ENCODE measurements around the gene NDOR1.
"Not testable (repeated sequence)": the region's sequence is repeated elsewhere in the genome, so short reads cannot be mapped to it uniquely, and the experiment has no call there.

The NDOR1 gene

GRCh38 chr9:137233143-137233980, 27.9 kb downstream of the NDOR1 start:
- DNase-seq, result no peak

- no peak for DNase-seq
Observed at GRCh38 chr9:137234055-137234697, 28.7 kb downstream of the NDOR1 start.

- no peak for DNase-seq
Observed at GRCh38 chr9:137234758-137235423, 29.4 kb downstream of the NDOR1 start.

- no peak for DNase-seq
Observed at GRCh38 chr9:137235424-137236237, 30.1 kb downstream of the NDOR1 start.

- peak; percentile 64 for DNase-seq
Observed at GRCh38 chr9:137236238-137236935, 30.9 kb downstream of the NDOR1 start.

GRCh38 chr9:137236936-137237421, 31.5 kb downstream of the NDOR1 start:
- DNase-seq, result no peak

GRCh38 chr9:137237759-137238726, 32.5 kb downstream of the NDOR1 start:
- DNase-seq, result no peak

- not testable (repeated sequence) for DNase-seq
Observed at GRCh38 chr9:137239541-137240200, 34.2 kb downstream of the NDOR1 start.

GRCh38 chr9:137240318-137240840, 34.9 kb downstream of the NDOR1 start:
- peak; percentile 55 for DNase-seq

GRCh38 chr9:137240841-137241489, 35.5 kb downstream of the NDOR1 start, which contains the start of gene TUBB4B:
Gene TUBB4B (plus strand): TSS chr9:137241287. CDS start chr9:137241361, 74 bp downstream.
- peak; percentile 99 for DNase-seq

- DNase-seq, result no peak
Observed at GRCh38 chr9:137241490-137242268, 36.2 kb downstream of the NDOR1 start.

- DNase-seq, result no peak
Observed at GRCh38 chr9:137242269-137243203, 37.0 kb downstream of the NDOR1 start.

GRCh38 chr9:137243266-137243625, 37.7 kb downstream of the NDOR1 start:
- DNase-seq, result not testable (repeated sequence)

- no peak for DNase-seq
Observed at GRCh38 chr9:137243626-137244485, 38.4 kb downstream of the NDOR1 start.

- no peak for DNase-seq
Observed at GRCh38 chr9:137244486-137245449, 39.3 kb downstream of the NDOR1 start.

Measured in NCI-H1105 treated with DMSO at 0.1 percent for 48 hours (cell line).